NCI-H1092 treated with DMSO at 0.1 percent for 48 hours (cell line): ENCODE results near the gene GRM5.
A peak's percentile ranks its signal among the peaks of the same experiment; 100 is the strongest.
"Not testable (repeated sequence)": the region's sequence is repeated elsewhere in the genome, so short reads cannot be mapped to it uniquely, and the experiment has no call there.

ENCODE experiments used
- DNase-seq: peaks from one replicate; lab custom pipeline; 2025; lab: John Stamatoyannopoulos, UW

The GRM5 gene

DNA sequence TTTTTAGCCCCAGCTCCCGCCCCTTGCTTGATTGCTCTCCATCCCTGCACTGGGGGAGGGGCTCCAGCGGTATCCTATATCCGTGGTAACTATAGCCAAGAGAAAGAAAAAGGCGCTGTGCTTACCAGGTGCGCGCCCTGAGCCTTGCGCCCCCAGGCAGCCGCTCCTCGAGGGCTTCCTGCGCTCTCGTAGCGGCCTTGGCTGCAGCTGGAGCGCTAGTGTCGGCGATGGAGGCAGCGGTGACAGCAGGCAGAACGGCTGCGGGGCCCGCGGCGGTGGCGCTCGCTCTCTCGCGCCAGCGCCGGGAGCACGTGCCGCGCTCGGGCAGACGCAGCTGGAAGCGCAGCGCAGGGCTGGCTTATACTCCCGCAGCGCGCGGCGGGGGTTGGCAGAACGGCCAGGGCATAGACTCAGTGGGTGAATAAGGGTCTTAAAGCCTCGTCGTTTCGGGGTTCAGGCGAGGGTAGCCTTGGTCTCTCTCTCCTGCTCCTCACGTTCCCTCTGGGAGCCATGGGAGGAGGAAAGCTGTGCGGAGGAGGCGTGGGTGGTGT lies at the start of gene GRM5:
GRM5 (minus strand) TSS at position 332 of the 551 bp plus-strand sequence. CDS start 18,110 bp downstream, outside the sequence.
- peak; percentile 11 for DNase-seq

DNA sequence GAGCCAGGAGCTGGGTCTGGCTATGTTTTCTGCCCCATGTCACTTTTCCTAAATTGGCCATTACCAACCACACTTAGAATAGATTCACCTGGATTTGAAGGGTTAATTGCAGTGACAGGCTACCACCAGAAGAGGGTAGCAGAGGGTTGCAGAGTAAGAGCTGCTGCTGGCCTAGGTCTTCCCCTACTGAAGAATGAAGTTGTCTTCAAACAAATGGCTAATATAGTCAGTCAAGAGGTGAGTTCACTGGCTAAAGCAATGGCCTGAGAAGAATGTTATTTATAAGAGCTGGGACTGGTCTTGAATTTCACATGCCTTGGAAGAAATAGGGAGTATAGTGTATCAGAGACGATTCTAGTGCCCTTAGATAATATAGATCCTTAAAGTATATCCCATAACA lies 32.2 kb upstream of the GRM5 start:
- peak; percentile 19 for DNase-seq

DNA sequence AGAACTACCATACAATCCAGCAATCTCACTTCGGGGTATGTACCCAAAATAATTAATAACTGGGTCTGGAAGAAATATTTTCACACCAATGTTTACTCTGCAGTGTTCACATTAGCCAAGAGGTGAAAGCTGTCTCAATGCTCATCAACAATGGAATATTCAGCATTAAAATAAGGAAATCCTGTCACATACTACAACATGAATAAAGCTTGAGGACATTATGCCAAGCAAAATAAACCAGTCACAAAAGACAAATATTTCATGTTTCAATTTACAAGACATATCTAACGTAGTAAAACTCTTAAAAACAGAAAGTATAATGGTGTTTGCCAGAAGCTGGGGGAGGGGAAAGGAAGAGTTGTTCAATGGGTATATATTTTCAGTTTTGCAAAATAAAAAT lies 28.0 kb upstream of the GRM5 start:
- DNase-seq = not testable (repeated sequence)

DNA sequence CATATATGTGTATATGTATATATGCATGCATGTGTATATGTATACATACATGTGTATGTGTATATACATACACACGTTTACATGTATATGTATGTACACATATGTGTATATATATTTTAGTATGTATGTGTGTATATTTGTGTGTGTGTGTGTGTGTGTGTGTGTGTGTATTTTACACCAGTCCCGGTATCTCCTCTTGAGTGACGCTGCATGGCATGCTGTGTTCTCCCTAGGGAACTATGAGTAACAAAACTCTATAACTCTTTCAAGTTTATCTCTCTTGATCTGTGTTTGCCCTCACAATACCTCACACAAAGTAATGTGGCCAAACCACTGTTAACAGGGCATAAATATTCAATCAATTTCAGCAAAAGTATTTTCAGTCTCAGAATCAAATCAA lies 19.2 kb upstream of the GRM5 start:
- not testable (repeated sequence) for DNase-seq

DNA sequence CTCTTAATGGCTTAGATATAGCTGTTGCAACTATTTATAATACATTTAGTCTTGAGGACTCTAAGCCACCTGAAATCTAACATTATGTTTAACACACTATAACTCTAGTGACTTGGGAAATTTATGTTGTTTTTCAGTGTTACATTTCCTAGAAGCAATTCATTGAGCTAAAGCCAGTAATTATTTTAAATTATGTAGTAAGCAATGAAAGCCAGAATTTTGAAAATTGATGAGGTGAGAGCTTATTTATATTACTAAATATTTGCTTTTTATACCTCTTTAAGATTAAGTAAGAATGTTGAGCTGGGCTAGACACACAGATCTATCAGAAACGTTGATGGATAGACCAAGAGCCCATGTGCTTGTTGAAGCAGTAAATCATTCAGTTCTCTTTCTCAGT lies 5.1 kb upstream of the GRM5 start:
- DNase-seq = not testable (repeated sequence)

DNA sequence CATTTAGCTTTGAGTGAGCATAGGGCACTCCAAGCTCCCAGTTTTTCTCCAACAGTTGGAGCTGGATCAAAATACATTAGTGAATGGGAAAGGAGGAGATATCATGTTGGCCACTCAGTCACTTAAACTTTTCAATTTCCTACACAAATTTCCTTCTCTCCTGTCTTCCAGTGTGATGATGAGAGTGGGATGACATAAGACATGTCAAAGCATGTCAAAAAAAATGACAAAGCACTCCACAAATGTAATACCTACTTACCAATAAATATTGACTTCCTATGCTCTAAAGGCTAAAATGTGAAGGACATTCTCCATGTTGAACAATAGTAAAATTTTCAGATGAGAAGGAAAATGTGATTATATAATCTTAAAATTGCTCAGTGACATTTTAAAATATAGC lies 1.5 kb upstream of the GRM5 start:
- DNase-seq = no peak

DNA sequence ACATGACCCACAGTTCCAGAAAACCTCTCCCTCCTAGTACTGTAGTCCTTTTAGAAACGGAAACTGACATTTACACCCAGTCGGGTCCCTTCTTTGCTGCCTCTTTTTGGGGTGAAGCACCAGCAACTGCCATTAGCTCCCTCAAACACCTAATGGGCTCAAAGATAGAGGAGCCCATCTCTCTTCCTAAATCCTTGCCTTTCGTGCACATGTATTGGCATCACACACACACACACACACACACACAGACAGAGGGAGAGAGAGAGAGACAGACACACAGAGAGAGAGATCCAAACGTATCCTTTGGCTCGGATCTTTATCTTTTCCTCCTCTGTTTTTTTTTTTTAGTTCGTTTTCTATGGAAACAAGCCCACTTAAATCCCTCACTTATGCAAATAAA lies 716 bp downstream of the GRM5 start:
- no peak for DNase-seq

DNA sequence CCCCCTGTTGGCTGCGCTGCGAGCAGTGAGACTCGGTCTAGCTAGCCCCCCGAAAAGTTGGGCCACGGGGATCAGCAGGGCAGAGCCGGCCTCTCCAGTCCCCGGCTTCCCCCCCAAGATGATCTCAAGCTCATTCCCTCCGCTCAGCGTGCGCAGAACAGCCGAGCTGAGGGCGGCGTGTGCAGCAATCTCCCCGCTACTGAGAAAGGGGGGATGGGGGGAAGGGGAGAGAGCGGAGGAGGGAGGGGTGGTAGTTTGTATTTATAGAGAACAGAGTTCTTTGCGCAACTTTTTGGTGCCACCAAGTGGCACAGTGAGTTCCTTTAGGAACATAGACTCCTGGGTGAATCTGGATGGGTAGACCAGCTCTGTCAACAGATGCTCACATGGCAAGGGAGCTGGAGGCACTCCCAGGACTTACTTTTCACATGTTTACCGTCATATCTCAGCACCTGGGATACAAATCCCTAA lies 2.3 kb downstream of the GRM5 start:
- DNase-seq = not testable (repeated sequence)

DNA sequence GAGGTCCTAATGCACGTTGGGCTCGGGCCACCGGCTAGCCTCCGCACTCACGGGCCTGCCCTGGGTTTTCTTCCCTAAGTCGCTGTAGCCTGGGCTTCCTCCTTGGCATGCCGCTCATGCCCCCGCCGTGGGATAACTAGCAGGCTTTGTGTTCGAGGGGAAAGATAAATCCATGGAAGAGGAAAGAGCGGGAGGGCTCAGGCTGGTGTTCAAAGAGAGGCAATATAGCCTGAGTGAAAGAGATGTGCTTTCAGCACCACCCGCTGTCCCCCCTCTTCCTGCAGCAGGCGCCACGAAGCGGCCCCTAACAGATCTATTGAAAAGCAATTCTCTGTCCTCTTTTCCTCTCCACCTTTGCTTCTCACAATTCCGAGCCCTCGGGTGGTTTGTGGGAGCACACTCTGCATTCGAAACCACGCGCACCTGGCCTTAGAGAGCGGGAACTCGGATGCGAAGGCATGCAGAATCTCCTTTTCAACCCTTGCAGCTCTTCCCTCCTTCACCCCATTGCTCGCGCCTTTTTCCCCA lies 2.9 kb downstream of the GRM5 start:
- not testable (repeated sequence) for DNase-seq

DNA sequence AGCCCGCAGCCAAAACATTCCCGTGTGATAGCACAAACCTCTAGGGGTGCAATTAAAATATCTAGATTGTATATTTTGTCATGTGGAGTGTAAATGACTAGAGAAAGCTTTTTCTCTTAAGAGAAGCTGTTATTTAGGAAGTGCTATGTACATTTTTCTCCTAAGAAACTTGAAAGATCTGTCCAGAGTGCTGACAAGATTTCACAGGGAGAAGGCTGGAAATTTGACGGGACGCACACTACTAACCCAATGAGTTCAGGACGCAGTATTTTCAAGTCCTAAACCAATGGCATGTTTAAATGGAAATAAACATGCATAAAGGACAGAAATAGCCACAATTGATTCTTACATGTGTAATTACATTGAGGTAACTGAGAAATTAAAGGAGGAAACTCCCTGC lies 3.9 kb downstream of the GRM5 start:
- not testable (repeated sequence) for DNase-seq

DNA sequence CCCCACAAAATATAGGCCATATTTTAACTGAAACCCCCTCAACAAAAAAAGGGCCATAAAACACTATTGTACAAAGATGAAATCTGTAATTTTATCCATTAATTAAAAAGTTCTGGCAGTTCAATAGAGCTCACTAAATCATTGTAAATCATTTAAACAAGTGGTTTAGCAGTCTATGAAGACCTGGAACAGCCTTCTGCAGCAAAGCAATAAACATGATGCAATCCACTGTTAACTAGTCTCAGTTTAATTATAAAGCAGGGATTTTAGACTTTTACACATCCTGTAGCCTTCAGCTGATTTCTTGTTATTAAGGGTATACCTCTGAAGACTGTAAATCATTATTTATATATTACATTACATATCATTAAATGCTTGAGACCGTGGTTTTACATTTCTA lies 8.4 kb downstream of the GRM5 start:
- DNase-seq = not testable (repeated sequence)

DNA sequence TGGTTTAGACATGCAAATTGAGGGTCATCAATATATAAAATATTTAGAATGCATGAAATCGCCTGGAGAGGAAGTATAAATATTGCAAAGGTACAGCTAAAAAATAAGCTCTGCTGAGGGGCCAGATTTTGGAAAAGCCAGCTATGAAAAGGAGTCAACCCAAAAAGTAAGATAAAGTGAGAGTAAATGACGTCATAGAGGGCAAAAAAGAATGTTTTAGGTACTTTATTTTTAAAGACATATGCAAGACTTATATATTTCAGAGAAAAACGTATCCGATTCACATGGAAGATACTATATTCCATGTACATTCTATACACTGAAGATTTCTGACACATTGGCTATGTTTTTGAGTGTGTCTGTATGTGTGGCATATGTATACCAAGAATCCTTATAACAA lies 13.6 kb downstream of the GRM5 start:
- DNase-seq = no peak

DNA sequence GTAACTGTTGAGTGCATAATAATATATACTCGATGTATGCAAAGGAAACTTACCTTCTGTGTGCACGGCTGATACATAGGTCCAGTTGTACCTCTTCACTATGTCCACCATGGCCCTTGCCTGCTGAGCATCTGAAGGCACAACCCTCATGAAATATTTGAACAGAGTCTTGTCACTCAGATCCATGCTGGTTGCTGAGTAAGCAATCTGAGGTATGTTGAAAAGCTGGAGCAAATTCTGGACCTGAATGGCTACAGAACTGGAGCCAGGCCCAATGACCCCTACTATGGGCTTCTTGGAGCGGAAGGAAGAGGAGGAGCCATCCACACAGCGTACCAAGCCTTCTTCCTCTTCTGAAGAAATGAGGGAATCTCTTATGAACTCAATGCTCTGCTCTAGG lies 18.6 kb downstream of the GRM5 start:
- DNase-seq = not testable (repeated sequence)

DNA sequence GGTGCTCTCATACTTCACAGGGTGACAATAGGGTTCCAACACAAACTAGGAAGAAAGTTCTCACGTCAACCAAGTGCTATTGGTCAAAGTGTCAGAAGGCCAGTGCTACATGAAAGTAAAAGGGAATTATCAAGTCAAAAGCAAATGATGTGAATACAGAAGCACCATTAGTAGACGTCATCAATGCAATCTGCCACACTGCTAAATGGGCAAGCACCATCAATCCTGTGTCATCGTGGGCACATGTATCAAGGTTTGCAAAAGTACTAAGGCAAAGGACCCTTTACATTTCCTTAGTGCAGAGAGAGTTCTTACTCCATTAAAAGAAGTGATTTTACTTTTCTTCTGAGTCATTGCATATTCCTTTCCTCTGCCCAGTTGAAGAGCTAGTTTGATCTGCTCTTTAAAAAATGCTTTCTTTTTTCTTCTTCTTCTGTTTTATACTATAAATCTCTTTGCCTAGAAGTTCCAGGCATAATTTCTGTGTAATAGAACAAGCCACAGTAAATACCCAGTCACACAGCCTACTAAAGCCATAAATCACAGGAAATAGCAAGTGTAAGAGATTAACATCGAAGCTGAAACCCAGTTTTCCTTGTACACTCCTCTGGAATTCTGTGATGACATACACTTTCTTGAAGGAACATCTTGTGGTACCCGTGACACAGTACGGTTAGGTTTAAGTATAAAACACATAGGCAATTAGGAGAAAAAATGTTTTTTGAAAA lies 21.8 kb downstream of the GRM5 start:
- DNase-seq = not testable (repeated sequence)

DNA sequence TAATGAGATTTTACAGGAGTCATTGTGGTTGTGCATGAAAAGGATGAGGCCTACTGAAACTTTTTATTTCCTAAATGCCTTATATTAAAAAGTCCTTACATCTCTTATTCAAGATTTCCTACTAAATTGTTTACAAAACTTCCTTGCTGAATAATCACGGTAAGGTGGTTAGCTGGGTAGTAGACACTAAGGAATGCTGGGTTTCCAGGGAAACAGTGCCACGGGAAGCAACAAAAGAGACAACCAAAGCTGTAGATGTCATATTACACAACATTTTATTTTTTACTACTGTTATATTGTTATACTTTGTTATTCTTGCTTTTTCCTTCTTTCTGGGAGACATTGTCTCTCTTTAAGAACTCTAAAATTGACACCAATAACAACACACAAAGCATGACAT lies 36.1 kb downstream of the GRM5 start:
- not testable (repeated sequence) for DNase-seq

DNA sequence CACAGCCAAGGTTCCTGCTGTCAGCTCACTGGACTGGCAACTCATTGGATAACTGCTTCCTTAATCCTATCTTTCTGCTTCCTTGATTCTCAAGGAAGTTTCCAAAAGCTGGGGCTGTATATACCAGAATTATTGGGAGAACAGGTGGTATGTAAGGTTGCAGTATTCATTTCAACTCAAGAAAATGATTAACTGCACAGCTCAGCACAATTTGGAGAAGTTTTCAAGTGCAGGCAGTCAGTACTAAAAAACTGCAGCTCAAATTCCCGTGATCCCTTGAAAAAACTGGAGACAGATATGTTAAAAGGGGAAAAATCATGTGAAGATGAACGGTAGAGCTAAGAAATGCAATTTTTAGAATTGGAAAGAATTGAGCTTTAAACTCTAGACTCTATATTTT lies 44.4 kb downstream of the GRM5 start:
- no peak for DNase-seq

DNA sequence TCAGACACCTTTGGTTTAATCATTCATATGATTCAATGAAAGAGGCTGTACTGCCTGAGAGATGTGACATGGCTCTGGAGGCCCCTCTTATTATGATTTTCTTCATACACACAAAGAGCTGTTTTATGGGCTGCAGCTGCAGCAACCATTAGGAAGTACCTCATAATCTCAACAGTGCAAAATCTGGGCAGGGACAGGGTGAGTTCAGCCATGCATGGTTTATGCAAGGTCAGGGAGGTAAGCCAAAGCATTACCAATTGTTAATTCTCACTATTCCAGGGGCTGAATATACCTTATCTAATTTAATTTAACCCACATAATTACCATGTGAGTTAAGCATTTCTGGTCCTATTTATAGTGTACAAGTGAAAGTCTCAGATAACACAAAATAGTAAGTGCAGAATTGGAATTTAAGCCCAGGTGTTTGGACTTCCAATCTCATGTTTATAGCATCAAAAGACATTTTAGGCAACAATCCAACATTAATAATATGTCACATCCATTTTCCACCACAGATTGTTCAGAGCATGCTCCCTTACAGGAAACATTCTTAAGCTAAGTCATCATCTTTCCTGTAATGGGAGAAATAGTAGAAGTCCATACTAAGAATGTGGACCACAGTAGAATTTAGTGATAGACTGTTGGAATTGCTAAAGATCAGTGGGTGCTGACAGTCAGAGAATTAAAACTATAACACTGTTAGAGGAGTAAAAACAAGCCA lies 45.8 kb downstream of the GRM5 start:
- DNase-seq = peak; percentile 52

DNA sequence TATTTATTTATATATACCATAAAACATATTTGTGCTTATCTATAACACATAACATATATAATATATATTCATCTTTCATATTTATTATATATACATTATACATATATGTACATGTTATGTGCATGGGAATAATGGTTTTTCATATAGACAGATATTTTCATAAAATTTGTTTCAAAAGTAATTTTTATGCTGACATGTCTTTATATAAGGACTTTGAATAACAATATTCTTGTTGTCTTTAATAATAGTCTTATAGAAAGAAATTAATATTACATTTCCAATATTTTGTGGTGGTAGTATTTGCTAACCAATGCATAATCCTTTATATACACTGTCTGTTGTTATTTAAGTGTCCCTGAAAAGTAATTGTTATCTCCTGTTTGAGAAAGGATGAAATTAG lies 49.6 kb downstream of the GRM5 start:
- DNase-seq = no peak

DNA sequence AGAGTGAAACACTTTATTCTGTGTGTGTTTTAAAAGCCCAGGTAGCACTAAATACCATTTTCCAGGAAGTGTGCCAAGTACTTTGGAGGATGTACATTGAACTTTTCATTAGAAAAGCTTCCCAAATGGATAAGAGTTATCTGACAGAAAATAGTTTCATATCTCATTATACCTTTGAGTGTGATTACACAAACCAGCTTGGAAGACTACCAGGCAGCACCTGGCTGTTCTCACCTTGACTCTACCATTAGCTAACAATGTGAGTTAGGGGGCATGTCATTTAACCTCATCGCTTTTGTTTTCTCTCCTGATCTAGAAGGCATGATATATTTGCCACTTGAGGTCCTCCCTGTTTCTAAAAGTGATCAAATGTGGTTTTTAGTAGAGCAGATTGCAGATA lies 50.2 kb downstream of the GRM5 start:
- DNase-seq = peak; percentile 52

DNA sequence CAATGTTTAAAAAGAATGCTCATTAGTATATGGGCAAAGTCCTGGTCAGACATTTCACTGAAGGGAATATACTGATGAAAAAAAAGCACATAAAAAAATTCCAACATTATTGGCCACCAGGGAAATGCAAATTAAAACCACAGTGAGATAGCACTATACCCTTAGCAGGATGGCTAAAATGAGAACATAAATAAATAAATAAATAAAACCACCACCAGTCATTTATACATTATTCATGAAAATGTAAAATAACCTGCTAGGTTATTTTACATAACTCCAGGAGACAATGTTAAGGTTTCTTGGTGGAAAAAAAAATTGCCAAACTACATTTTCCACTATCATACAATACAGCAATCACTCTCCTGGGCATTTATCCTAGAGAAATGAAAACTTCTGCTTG lies 64.9 kb downstream of the GRM5 start:
- DNase-seq = not testable (repeated sequence)

DNA sequence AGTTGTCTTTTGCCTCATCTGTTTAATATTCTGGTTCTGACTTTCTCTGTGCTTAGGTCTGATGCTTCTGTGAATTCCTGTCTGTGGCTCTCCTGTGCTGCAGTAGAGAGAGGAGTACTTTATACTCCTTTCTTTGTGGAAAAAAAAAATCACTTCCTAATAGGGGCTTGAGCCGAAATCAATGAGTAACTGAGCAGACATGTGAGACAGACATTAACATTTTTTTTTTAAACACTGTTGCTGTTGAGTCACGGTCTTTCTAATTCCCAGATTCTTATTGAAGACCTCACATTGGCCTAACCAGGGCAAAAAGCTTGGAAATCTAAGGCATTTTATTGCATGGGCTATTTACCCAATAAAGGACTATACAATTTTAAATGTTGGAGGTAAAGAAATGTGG lies 86.1 kb downstream of the GRM5 start:
- DNase-seq = no peak

DNA sequence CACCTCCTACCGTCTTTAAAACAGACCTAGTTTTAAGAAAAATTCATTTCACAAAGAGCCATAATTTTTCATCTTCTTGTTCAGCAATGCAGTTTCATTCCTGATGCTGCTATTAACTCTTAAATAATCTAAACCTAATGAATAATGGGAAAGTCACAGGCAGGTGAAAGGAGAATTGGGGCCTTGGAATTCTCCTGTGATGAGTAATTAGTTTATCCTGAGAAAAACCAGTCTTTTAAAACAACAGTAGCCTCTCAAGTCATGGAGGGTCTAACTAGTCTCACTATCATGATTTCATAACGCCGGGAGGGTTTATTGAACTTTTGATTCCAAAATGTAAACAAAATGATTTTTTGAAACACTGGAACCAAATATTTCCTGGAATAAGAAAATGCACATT lies 86.8 kb downstream of the GRM5 start:
- DNase-seq = not testable (repeated sequence)

DNA sequence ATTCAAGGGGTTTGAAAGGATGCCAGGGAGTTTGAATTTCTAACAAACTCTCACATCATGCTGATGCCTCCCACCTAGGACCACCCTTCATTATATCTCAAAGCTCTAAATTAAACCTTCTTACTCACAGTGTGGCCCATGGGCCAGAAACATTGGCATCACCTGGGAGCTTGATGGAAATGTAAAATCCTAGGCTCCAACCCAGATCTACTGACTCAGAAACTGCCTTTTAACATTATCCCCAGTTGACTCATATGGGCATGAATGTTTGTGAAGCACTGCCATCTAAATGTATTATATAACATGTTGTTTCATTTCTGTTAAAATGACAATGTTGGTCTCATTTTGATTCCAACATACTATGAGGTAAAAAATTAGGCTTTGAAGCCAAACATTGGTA lies 90.3 kb downstream of the GRM5 start:
- not testable (repeated sequence) for DNase-seq
